Fibroblast of lung (primary cell): ENCODE measurements around the gene VPS35L. TPM values are rescaled to one million over a fixed set of nuclear protein-coding genes. Genes with fewer than 3 reads are reported as not detected.

Experiments
- DNase-seq, 2 donors: peaks; one replicate each; pipeline versions ENCODE4 v3.0.0 to v3.0.0-alpha.2; 2010; ENCODE audit warnings: low read depth in 2 of 2
- H2AFZ ChIP-seq: 2 replicates; pipeline ENCODE4 v1.5.1; 2012; ENCODE audit warnings: low read length, control low read depth, inconsistent platforms
- H3K27ac ChIP-seq: 2 replicates; pipeline ENCODE4 v1.5.1; 2011; ENCODE audit warnings: low read length, control low read depth; ENCODE audit not compliant: insufficient read depth
- H3K27me3 ChIP-seq: 2 replicates; pipeline ENCODE4 v1.5.1; 2011; ENCODE audit warnings: mild to moderate bottlenecking, low read length; ENCODE audit not compliant: control insufficient read depth, insufficient read depth
- H3K36me3 ChIP-seq: 2 replicates; pipeline ENCODE4 v1.5.1; 2011; ENCODE audit warnings: low read length; ENCODE audit not compliant: control insufficient read depth, insufficient read depth
- H3K4me1 ChIP-seq: 2 replicates; pipeline ENCODE4 v1.5.1; 2011; ENCODE audit warnings: low read length; ENCODE audit not compliant: control insufficient read depth, insufficient read depth; ENCODE audit errors: extremely low read depth
- H3K4me2 ChIP-seq: 2 replicates; pipeline ENCODE4 v1.5.1; 2011; ENCODE audit warnings: low read length, control low read depth; ENCODE audit not compliant: insufficient read depth; ENCODE audit errors: extremely low read depth
- H3K4me3 ChIP-seq, 4 experiments: fragments of 200-600 bp in 1 of 4; sonication (generic) in 1 of 4; replicated peaks in 1 of 4; 2 replicates each; pipeline ENCODE4 v1.5.1; 2011 to 2016; ENCODE audit warnings: low read length in 4 of 4, low read depth in 3 of 4, mild to moderate bottlenecking in 3 of 4, control low read depth in 2 of 4, inconsistent platforms in 1 of 4, mixed read lengths in 1 of 4; ENCODE audit not compliant: insufficient read depth in 1 of 4; ENCODE audit errors: control extremely low read depth in 1 of 4
- H3K79me2 ChIP-seq: 2 replicates; pipeline ENCODE4 v1.5.1; 2012; ENCODE audit warnings: mild to moderate bottlenecking, low read length, inconsistent platforms; ENCODE audit not compliant: control insufficient read depth, insufficient read depth
- H3K9ac ChIP-seq: 2 replicates; pipeline ENCODE4 v1.5.1; 2011; ENCODE audit warnings: mild to moderate bottlenecking, low read length, control low read depth; ENCODE audit not compliant: insufficient read depth
- H3K9me3 ChIP-seq: 2 replicates; pipeline ENCODE4 v1.5.1; 2012; ENCODE audit warnings: low read depth, low read length; ENCODE audit not compliant: control insufficient read depth, insufficient read depth
- H4K20me1 ChIP-seq: 2 replicates; pipeline ENCODE4 v1.5.1; 2011; ENCODE audit warnings: low read length; ENCODE audit not compliant: control insufficient read depth, insufficient read depth; ENCODE audit errors: extremely low read depth
- EZH2 ChIP-seq: IDR thresholded peaks from 2 replicates; pipeline ENCODE4 v1.5.1; 2012; ENCODE audit warnings: low read length, control low read depth, mild to moderate bottlenecking; ENCODE audit errors: missing control alignments
- polyA plus RNA-seq, 2 donors: library from polyadenylated mRNA; depleted of rRNA in 1 of 2; stranded (reverse) in 1 of 2; unstranded in 1 of 2; fragments of >200 nt; gene quantifications; 2 replicates each; pipeline ENCODE4 v1.2.1, GENCODE V29; 2011 to 2012; ENCODE audit warnings: missing spikeins in 1 of 2
- total RNA-seq: library from RNA; depleted of rRNA; stranded (reverse); fragments of >200 nt; gene quantifications from 2 replicates; pipeline ENCODE4 v1.2.1, GENCODE V29; 2014
- TF ChIP-seq, protein P1 (sequence below), 2 donors: IDR thresholded peaks in 1 of 2; conservative IDR thresholded peaks in 1 of 2; 1 replicate in 1 of 2; 2 replicates in 1 of 2; pipeline ENCODE4 v1.5.1; 2011 to 2012; ENCODE audit warnings: low read length in 2 of 2, control low read depth in 1 of 2, inconsistent platforms in 1 of 2, low read depth in 1 of 2, mild to moderate bottlenecking in 1 of 2

The VPS35L gene
- total and polyA plus RNA-seq, 2 donors (not counting 1 experiment from before 2014, with no cell fraction given), result 46.7 to 54.7 TPM

DNA sequence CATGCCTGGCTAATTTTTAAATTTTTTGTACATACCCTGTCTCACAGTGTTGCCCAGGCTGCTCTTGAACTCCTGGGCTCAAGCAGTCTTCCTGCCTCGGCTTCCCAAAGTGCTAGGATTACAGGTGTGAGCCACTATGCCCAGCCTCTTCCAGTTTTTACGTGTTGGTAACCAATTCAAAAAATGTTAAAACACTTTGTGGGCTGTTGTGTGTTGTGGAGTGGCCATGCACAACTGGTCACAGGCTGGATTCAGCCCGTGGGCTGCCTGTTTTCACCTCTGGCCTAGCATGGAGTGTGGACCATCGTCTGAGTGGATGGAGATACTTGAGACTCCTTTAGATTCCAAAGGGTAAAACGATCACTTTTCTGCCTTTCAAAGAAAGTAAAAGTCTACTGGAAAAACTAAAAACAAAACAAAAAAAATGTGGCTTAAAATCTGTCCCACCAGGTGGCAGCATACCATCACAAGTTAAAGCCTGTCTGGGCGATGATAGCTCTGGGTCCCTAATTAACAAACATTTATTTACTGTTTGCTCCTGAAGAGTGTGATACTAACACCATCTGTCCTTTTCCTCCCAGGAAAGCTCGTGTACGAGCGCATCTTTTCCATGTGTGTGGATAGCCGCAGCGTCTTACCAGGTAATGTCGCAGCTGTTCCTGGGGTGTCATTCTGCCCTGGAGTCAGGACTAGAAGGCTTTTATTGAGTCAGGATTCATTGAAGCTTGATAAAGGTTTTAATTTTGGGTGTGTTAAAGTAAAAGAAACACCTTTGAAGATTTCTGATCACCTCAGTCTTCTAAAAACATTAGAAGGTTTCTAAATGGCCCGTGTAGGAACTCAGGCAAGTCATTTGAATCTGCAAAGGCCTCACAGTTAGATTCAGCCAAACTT lies 45.8 kb downstream of the VPS35L start:
- H3K9me3 ChIP-seq, result no peaks in the 10 kb centered on the region
- TF ChIP-seq, protein P1, sequence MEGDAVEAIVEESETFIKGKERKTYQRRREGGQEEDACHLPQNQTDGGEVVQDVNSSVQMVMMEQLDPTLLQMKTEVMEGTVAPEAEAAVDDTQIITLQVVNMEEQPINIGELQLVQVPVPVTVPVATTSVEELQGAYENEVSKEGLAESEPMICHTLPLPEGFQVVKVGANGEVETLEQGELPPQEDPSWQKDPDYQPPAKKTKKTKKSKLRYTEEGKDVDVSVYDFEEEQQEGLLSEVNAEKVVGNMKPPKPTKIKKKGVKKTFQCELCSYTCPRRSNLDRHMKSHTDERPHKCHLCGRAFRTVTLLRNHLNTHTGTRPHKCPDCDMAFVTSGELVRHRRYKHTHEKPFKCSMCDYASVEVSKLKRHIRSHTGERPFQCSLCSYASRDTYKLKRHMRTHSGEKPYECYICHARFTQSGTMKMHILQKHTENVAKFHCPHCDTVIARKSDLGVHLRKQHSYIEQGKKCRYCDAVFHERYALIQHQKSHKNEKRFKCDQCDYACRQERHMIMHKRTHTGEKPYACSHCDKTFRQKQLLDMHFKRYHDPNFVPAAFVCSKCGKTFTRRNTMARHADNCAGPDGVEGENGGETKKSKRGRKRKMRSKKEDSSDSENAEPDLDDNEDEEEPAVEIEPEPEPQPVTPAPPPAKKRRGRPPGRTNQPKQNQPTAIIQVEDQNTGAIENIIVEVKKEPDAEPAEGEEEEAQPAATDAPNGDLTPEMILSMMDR (conservative IDR thresholded peaks at IDR 0.05 in 1 of 2, IDR thresholded peaks at IDR 0.05 in 1 of 2; ENCODE audit: low read depth in 1 of 2, low read length in 2 of 2), result peak; percentile 61 to 62
- no peak for TF ChIP-seq EZH2
- H4K20me1 ChIP-seq, result no peaks in the 10 kb centered on the region
- H3K79me2 ChIP-seq, result no peaks in the 10 kb centered on the region
- peak; percentile 18 to 59 for DNase-seq
- H2AFZ ChIP-seq, result no peak overlapping the region
- no peak overlapping the region for H3K4me3 ChIP-seq
- peaks cover 2% of the 10 kb centered on the region for H3K36me3 ChIP-seq
- no peak overlapping the region for H3K4me2 ChIP-seq
- H3K4me1 ChIP-seq, result no peaks in the 10 kb centered on the region
- no peaks in the 10 kb centered on the region for H3K27me3 ChIP-seq
- no peak overlapping the region for H3K27ac ChIP-seq
- no peak overlapping the region for H3K9ac ChIP-seq

DNA sequence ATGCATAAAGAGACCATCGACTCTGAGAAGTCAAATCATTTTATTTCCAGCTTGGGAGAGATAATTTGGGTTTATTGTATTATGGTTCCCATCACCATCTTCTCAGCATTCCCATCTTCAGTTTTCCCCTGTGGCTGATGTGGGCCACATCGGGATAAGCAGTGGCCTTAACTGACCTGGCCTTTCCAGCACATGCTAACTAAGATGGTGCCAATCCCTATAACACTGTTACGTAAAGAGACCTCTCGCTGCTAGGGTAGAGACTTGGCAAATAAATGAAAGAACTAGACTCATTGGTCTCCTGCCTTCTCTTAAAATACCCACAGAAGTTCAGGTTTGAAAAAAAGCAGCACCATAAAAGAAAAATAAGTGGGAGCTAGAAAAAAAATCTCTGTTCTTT lies 49.4 kb downstream of the VPS35L start:
- Histone ChIP-seq H3K27me3 (no peaks in the 10 kb centered on the region), H3K9me3 (no peaks in the 10 kb centered on the region), H4K20me1 (no peaks in the 10 kb centered on the region), H2AFZ (no peak overlapping the region), H3K9ac (no peak overlapping the region), H3K4me2 (no peak overlapping the region), H3K36me3 (peaks cover 2% of the 10 kb centered on the region), H3K4me3 (no peak overlapping the region), H3K79me2 (no peaks in the 10 kb centered on the region), H3K27ac (no peak overlapping the region), H3K4me1 (no peaks in the 10 kb centered on the region)
- no peak for DNase-seq
- TF ChIP-seq, protein P1 (conservative IDR thresholded peaks at IDR 0.05 in 1 of 2, IDR thresholded peaks at IDR 0.05 in 1 of 2; ENCODE audit: low read depth in 1 of 2, low read length in 2 of 2), result no peak
- TF ChIP-seq EZH2, result no peak

DNA sequence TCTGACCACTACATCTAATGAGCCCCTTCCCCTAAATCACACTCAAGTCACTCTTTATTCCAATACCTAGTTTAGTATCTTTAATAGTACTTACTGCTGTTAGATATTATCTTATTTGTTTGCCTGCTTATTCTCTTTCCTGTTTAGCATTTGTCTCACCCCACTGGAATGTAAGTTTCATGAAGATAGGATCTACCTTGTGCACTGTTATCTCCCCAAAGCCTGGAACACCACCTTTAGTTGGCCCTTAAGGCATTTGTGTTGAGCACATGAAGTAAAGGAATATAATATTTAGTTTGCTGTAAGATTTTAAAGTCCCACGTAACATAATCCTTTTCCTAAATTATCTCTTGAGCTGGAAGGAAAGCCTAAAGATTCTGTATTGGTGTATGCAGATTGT lies 50.2 kb downstream of the VPS35L start:
- H3K36me3 ChIP-seq, result peaks cover 2% of the 10 kb centered on the region
- TF ChIP-seq, protein P1 (conservative IDR thresholded peaks at IDR 0.05 in 1 of 2, IDR thresholded peaks at IDR 0.05 in 1 of 2; ENCODE audit: low read depth in 1 of 2, low read length in 2 of 2), result no peak
- TF ChIP-seq EZH2, result no peak
- no peak overlapping the region for H2AFZ ChIP-seq
- H3K27me3 ChIP-seq, result no peaks in the 10 kb centered on the region
- H3K4me3 ChIP-seq, result no peak overlapping the region
- H3K9me3 ChIP-seq, result no peaks in the 10 kb centered on the region
- no peak overlapping the region for H3K9ac ChIP-seq
- H4K20me1 ChIP-seq, result no peaks in the 10 kb centered on the region
- H3K4me1 ChIP-seq, result no peaks in the 10 kb centered on the region
- H3K27ac ChIP-seq, result no peak overlapping the region
- H3K79me2 ChIP-seq, result no peaks in the 10 kb centered on the region
- DNase-seq, result no peak
- no peak overlapping the region for H3K4me2 ChIP-seq
